Osteoblast (primary cell): ENCODE results near the gene UNG. TPM values are rescaled to one million over a fixed set of nuclear protein-coding genes. Genes with fewer than 3 reads are reported as not detected.
"Not testable (repeated sequence)": the region's sequence is repeated elsewhere in the genome, so short reads cannot be mapped to it uniquely, and the experiment has no call there.

ENCODE experiments used
- DNase-seq: peaks from one replicate; pipeline ENCODE4 v3.0.0; 2011; ENCODE audit warnings: low spot score, mixed read lengths; ENCODE audit not compliant: insufficient read length; ENCODE audit errors: missing footprints
- H2AFZ ChIP-seq: 2 replicates; pipeline ENCODE4 v1.6.0; 2011; ENCODE audit warnings: mild to moderate bottlenecking, low read length
- H3K27ac ChIP-seq: 2 replicates; pipeline ENCODE4 v1.5.1; 2011; ENCODE audit warnings: mild to moderate bottlenecking, low read depth, low read length, moderate library complexity
- H3K27me3 ChIP-seq: 2 replicates; pipeline ENCODE4 v1.6.0; 2012; ENCODE audit warnings: mild to moderate bottlenecking, control low read depth, inconsistent platforms, low read length, moderate library complexity; ENCODE audit not compliant: insufficient read depth
- H3K36me3 ChIP-seq: 2 replicates; pipeline ENCODE4 v1.5.1; 2011; ENCODE audit warnings: mild to moderate bottlenecking, low read length, control low read depth, moderate library complexity; ENCODE audit not compliant: insufficient read depth
- H3K4me1 ChIP-seq: 2 replicates; pipeline ENCODE4 v1.5.1; 2011; ENCODE audit warnings: mild to moderate bottlenecking, low read length, control low read depth, moderate library complexity; ENCODE audit not compliant: insufficient read depth
- H3K4me2 ChIP-seq: 2 replicates; pipeline ENCODE4 v1.6.0; 2011; ENCODE audit warnings: mild to moderate bottlenecking, low read length; ENCODE audit not compliant: insufficient read depth
- H3K4me3 ChIP-seq: fragments of 200-600 bp; sonication (generic); 3 replicates; pipeline ENCODE4 v1.5.1; 2012; ENCODE audit warnings: mild to moderate bottlenecking, low read length, inconsistent platforms; ENCODE audit not compliant: insufficient read depth
- H3K79me2 ChIP-seq: 2 replicates; pipeline ENCODE4 v1.6.0; 2012; ENCODE audit warnings: mild to moderate bottlenecking, low read length, control low read depth, inconsistent platforms; ENCODE audit not compliant: insufficient read depth
- H3K9me3 ChIP-seq: 2 replicates; pipeline ENCODE4 v1.5.1; 2011; ENCODE audit warnings: low read depth, low read length, control low read depth
- H4K20me1 ChIP-seq: 2 replicates; pipeline ENCODE4 v1.6.0; 2012; ENCODE audit warnings: mild to moderate bottlenecking, low read length, control low read depth; ENCODE audit not compliant: insufficient read depth
- total RNA-seq: library from RNA; depleted of rRNA; stranded (reverse); fragments of >200 nt; gene quantifications from 2 replicates; pipeline ENCODE4 v1.2.3, GENCODE V29; 2012
- TF ChIP-seq, protein P1 (sequence below): IDR thresholded peaks from 2 replicates; pipeline ENCODE4 v1.5.1; 2011; ENCODE audit warnings: mild to moderate bottlenecking, low read depth, low read length, moderate library complexity; ENCODE audit errors: extremely low read depth

UNG gene
- total RNA-seq: 38.0 and 41.8 TPM in 2 replicates

DNA sequence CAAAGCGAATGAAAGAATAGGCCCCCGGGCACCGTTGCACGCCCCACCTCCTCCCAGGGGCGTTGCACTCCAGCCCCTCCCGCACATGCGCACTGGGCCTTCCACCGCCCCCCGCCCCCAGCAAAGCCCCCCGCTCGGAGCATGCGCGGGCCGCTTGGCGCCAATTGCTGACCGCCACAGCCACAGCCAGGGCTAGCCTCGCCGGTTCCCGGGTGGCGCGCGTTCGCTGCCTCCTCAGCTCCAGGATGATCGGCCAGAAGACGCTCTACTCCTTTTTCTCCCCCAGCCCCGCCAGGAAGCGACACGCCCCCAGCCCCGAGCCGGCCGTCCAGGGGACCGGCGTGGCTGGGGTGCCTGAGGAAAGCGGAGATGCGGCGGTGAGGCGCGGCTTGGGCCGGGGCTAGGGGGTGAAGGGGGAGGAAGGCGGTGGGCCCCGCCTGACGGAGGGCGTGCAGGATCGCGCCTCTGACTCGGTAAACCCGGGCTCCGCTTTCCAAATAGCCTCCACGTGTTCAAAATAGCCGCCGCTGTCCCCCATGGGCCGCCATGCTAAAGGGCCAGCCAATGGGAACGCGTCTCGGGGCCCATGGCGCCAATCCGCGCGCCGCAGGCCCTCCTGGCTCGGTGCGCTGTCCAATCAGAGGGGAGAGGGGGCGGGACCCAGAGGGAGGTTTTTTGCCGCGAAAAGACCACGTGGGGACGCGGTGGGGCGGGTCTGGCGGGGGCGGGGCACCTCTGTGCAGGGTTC is at the start of gene UNG:
Gene UNG, plus strand, starts transcription at position 163 of the 748 bp plus-strand sequence. Its CDS starts 83 bp downstream, at position 246.
- Histone ChIP-seq H3K36me3 (peaks cover 2% of the 10 kb centered on the region), H3K27me3 (no peaks in the 10 kb centered on the region), H2AFZ (peak within 1 kb of the TSS; percentile 96), H3K4me2 (peak within 1 kb of the TSS; percentile 91), H3K79me2 (peaks cover 30% of the 10 kb centered on the region), H4K20me1 (no peaks in the 10 kb centered on the region), H3K27ac (peak within 1 kb of the TSS; percentile 83), H3K9me3 (no peaks in the 10 kb centered on the region), H3K4me3 (peak within 1 kb of the TSS; percentile 91), H3K4me1 (peaks cover 28% of the 10 kb centered on the region)
- DNase-seq: peak; percentile 100
- TF ChIP-seq, protein P1, sequence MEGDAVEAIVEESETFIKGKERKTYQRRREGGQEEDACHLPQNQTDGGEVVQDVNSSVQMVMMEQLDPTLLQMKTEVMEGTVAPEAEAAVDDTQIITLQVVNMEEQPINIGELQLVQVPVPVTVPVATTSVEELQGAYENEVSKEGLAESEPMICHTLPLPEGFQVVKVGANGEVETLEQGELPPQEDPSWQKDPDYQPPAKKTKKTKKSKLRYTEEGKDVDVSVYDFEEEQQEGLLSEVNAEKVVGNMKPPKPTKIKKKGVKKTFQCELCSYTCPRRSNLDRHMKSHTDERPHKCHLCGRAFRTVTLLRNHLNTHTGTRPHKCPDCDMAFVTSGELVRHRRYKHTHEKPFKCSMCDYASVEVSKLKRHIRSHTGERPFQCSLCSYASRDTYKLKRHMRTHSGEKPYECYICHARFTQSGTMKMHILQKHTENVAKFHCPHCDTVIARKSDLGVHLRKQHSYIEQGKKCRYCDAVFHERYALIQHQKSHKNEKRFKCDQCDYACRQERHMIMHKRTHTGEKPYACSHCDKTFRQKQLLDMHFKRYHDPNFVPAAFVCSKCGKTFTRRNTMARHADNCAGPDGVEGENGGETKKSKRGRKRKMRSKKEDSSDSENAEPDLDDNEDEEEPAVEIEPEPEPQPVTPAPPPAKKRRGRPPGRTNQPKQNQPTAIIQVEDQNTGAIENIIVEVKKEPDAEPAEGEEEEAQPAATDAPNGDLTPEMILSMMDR: no peak

GRCh38 chr12:109048706-109049105 is 48.7 kb upstream of the UNG start:
- H2AFZ ChIP-seq, H3K27me3 ChIP-seq, H4K20me1 ChIP-seq, H3K4me3 ChIP-seq, H3K36me3 ChIP-seq, H3K9me3 ChIP-seq, H3K27ac ChIP-seq, DNase-seq, H3K4me2 ChIP-seq, H3K4me1 ChIP-seq: not testable (repeated sequence)
- H3K79me2 ChIP-seq: peaks cover 13% of the 10 kb centered on the region

DNA sequence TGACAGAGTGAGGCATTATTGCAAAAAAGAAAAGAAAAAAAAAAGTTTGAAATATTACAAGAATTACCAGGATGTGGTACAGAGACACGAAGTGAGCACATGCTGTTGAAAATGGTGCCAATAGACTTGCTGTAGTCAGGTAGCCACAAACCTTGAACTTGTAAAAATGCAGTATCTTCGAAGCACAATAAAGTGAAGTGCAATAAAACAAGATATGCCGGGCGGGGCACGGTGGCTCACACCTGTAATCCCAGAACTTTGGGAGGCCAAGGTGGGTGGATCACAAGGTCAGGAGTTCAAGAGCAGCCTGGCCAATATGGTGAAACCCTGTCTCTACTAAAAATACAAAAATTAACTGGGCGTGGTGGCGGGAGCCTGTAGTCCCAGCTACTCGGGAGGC is 47.6 kb upstream of the UNG start:
- H3K27ac ChIP-seq, DNase-seq, H3K36me3 ChIP-seq, H3K9me3 ChIP-seq, H3K4me2 ChIP-seq, H3K27me3 ChIP-seq, H2AFZ ChIP-seq, H4K20me1 ChIP-seq, H3K4me3 ChIP-seq: not testable (repeated sequence)
- Histone ChIP-seq H3K4me1 (peaks cover 11% of the 10 kb centered on the region), H3K79me2 (peaks cover 14% of the 10 kb centered on the region)

DNA sequence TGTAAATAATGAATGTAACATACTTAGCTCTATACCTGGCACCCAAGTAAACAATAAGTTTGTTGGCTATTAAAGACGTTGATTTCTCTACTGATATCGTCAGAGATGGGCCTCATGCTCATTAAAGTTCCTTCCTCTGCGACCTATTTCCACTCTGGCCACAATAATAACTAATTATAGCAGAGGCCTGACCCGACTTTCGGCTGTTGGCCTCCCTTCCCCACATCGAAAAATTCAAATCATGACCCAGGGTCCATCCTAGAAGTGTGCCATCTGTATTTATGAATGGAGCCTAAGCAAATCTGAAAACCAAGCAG is 45.3 kb upstream of the UNG start:
- H3K27ac ChIP-seq: peak overlapping the region; percentile 55
- peak overlapping the region; percentile 97 for H3K4me3 ChIP-seq

More for the DNA sequence above, 45.3 kb upstream of the UNG start:
- Histone ChIP-seq H3K36me3 (no peaks in the 10 kb centered on the region), H3K4me1 (peaks cover 8% of the 10 kb centered on the region), H2AFZ (peak overlapping the region; percentile 95), H3K4me2 (peak overlapping the region; percentile 94), H3K9me3 (no peaks in the 10 kb centered on the region), H3K79me2 (peaks cover 19% of the 10 kb centered on the region), H3K27me3 (no peaks in the 10 kb centered on the region), H4K20me1 (no peaks in the 10 kb centered on the region)
- no peak for DNase-seq
- TF ChIP-seq, protein P1: no peak
